Adrenal gland (tissue), 12 donors: Measurements from ENCODE around the gene JAGN1. TPM values are rescaled to one million over a fixed set of nuclear protein-coding genes. Genes with fewer than 3 reads are reported as not detected.

Source experiments
- DNase-seq, 7 donors: peaks; one replicate each; pipeline ENCODE4 v3.0.0-alpha.2; 2019 to 2020
- H3K27ac ChIP-seq, 5 donors: fragments of 200-600 bp; sonication (generic) in 4 of 5; 1 replicate in 3 of 5; 2 replicates in 2 of 5; pipeline versions ENCODE4 v1.5.1 to v1.8.0; 2016 to 2020; ENCODE audit warnings: mild to moderate bottlenecking in 1 of 5
- H3K27me3 ChIP-seq: fragments of 200-600 bp; 2 replicates; pipeline ENCODE4 v1.8.0; 2021
- H3K36me3 ChIP-seq, 2 donors: fragments of 200-600 bp; replicated peaks in 1 of 2; 1 replicate in 1 of 2; 2 replicates in 1 of 2; pipeline versions ENCODE4 v1.5.1 to v1.8.0; 2018 to 2022
- H3K4me1 ChIP-seq, 2 donors: fragments of 200-600 bp; replicated peaks in 1 of 2; 1 replicate in 1 of 2; 2 replicates in 1 of 2; pipeline versions ENCODE4 v1.5.1 to v1.8.0; 2018 to 2021
- H3K4me3 ChIP-seq, 4 donors: fragments of 200-600 bp; sonication (generic) in 3 of 4; one replicate each; pipeline ENCODE4 v1.5.1; 2016 to 2018
- H3K9me3 ChIP-seq, 3 donors: fragments of 200-600 bp; sonication (generic) in 1 of 3; replicated peaks in 1 of 3; 1 replicate in 2 of 3; 2 replicates in 1 of 3; pipeline versions ENCODE4 v1.5.1 to v1.8.0; 2016 to 2021
- CTCF ChIP-seq, 6 experiments: fragments of 450-650 bp in 4 of 6; fragments of 200-600 bp in 2 of 6; sonication (generic) in 1 of 6; IDR thresholded peaks; 1 replicate in 5 of 6; 2 replicates in 1 of 6; pipeline versions ENCODE4 v1.5.1 to v1.8.0; 2016 to 2021; ENCODE audit warnings: antibody characterized with exemption in 6 of 6, mild to moderate bottlenecking in 2 of 6, moderate library complexity in 1 of 6
- POLR2A ChIP-seq, 2 donors: fragments of 450-650 bp; IDR thresholded peaks; one replicate each; pipeline ENCODE4 v1.6.1; 2017; ENCODE audit warnings: antibody characterized with exemption in 2 of 2, mild to moderate bottlenecking in 2 of 2, moderate library complexity in 1 of 2
- WGBS, 4 donors: extraction: QIAGEN DNeasy Blood & Tissue Kit in 2 of 4; methylation state at CpG; one replicate each; pipeline versions ENCODE4 v1.1.5 to v1.1.7; 2013 to 2017; 5-methylcytosine and 5-hydroxymethylcytosine counted together
- intact Hi-C, 2 donors: fragments of 100-400 bp; cut with DNase I; formaldehyde crosslinking; loops; one replicate each; pipeline versions ENCODE4 v1.14.1 to v1.15.0; 2022 to 2023
- polyA plus RNA-seq, 3 donors: library from polyadenylated mRNA; stranded (reverse); fragments of 200-250 nt in 2 of 3; fragments of 350-450 nt in 1 of 3; fragmentation: Illumina TruSeq in 1 of 3; extraction: RNeasy Lipid Tissue Mini Kit (QIAGEN cat#74804) in 1 of 3; gene quantifications; one replicate each; pipeline ENCODE4 v1.2.3, GENCODE V29; 2013 to 2014
- total RNA-seq, 9 donors: library from RNA; depleted of rRNA in 4 of 9; stranded (reverse); fragments of >200 nt in 4 of 9; fragments of 120-200 nt in 1 of 9; fragmentation: NEBNext Ultra II Directional in 1 of 9; extraction: Animal tissue kit (Norgen Biotek cat#: 25700) in 1 of 9; gene quantifications; one replicate each; pipeline versions ENCODE4 v1.1.0 to v1.2.4, GENCODE V29; 2013 to 2023
- donor health status: healthy with polysubstance abuse.
- donor health status: Bipolar disorder and iron deficiency.
- donor health status: DM: yes; HTN: yes; CAD: no.
- donor health status: DM: no; HTN: no; CAD: no.
- donor health status: DM: no; HTN: no; CAD: no.
- donor health status: DM: yes; HTN: yes; CAD: no.

The JAGN1 gene
- total and polyA plus RNA-seq, 12 donors = 31.4 to 116 (median 60.7) TPM

- H3K4me1 ChIP-seq = peaks cover 21 to 24% of the 10 kb centered on the region in 2 donors
Measured at GRCh38 chr3:9933561-9934234, 43.3 kb downstream of the JAGN1 start, which contains the start of gene CRELD1. TSS of gene CRELD1 (plus strand) at chr3:9933834. CDS start at chr3:9934439, 605 bp downstream.

GRCh38 chr3:9934235-9934621 lies 43.8 kb downstream of the JAGN1 start:
- WGBS, 4 donors = 8 to 23% (median 17%) methylated on average over 8 to 11 of the region's 11 CpGs
- peak in 3 of 7 donors; percentile 39 to 51 (median 46) for DNase-seq
- intact Hi-C loops = no loop called here
- H3K4me1 ChIP-seq = peaks cover 21 to 24% of the 10 kb centered on the region in 2 donors
- H3K9me3 ChIP-seq = no peaks in the 10 kb centered on the region
- no peaks in the 10 kb centered on the region for H3K27me3 ChIP-seq
- peak overlapping the region; percentile 11 to 98 (median 62) for H3K4me3 ChIP-seq
- peak overlapping the region; percentile 89 to 97 (median 92) for H3K27ac ChIP-seq
- H3K36me3 ChIP-seq = peaks cover 0 to 32% of the 10 kb centered on the region in 2 donors
- TF ChIP-seq CTCF (IDR thresholded peaks at IDR 0.05) = peak in 4 of 6 experiments; percentile 16 to 37 (median 29)
- TF ChIP-seq POLR2A (IDR thresholded peaks at IDR 0.05) = no peak

More at GRCh38 chr3:9933561-9934234, 43.3 kb downstream of the JAGN1 start, which contains the start of gene CRELD1:
- Histone ChIP-seq H3K27ac (peak within 1 kb of the TSS; percentile 89 to 97 (median 92)), H3K36me3 (peaks cover 0 to 35% of the 10 kb centered on the region in 2 donors), H3K9me3 (no peaks in the 10 kb centered on the region), H3K27me3 (no peaks in the 10 kb centered on the region), H3K4me3 (peak within 1 kb of the TSS; percentile 11 to 98 (median 62))
- intact Hi-C loops = no loop called here
- peak; percentile 95 to 98 (median 97) for DNase-seq
- TF ChIP-seq CTCF (IDR thresholded peaks at IDR 0.05) (no peak), POLR2A (IDR thresholded peaks at IDR 0.05) (peak; percentile 84 to 89)
- 0 to 1% (median 0%) methylated on average over 19 to 50 of the region's 50 CpGs for WGBS, 4 donors

- no peak for DNase-seq
- Histone ChIP-seq H3K27ac (peak overlapping the region in 1 of 5 donors; percentile 94), H3K4me3 (peak overlapping the region in 1 of 4 donors; percentile 59), H3K27me3 (no peaks in the 10 kb centered on the region), H3K36me3 (peaks cover 0 to 25% of the 10 kb centered on the region in 2 donors), H3K9me3 (no peaks in the 10 kb centered on the region), H3K4me1 (peaks cover 21 to 24% of the 10 kb centered on the region in 2 donors)
- intact Hi-C loops = no loop called here
- TF ChIP-seq POLR2A (IDR thresholded peaks at IDR 0.05) = no peak
- TF ChIP-seq CTCF (IDR thresholded peaks at IDR 0.05) = no peak
- 40 to 64% (median 52%) methylated on average over 4 of the region's 4 CpGs for WGBS, 4 donors
Measured at GRCh38 chr3:9934993-9935392, 44.6 kb downstream of the JAGN1 start.

GRCh38 chr3:9935966-9936510 lies 45.6 kb downstream of the JAGN1 start:
- WGBS, 4 donors = 81 to 86% (median 83%) methylated on average over 5 of the region's 5 CpGs
- TF ChIP-seq CTCF (IDR thresholded peaks at IDR 0.05) (no peak), POLR2A (IDR thresholded peaks at IDR 0.05) (no peak)
- intact Hi-C loops = no loop called here

More at GRCh38 chr3:9935966-9936510, 45.6 kb downstream of the JAGN1 start:
- Histone ChIP-seq H3K9me3 (no peaks in the 10 kb centered on the region), H3K36me3 (peaks cover 0 to 20% of the 10 kb centered on the region in 2 donors), H3K27ac (no peak overlapping the region), H3K27me3 (no peaks in the 10 kb centered on the region), H3K4me3 (no peak overlapping the region), H3K4me1 (peaks cover 21 to 24% of the 10 kb centered on the region in 2 donors)
- DNase-seq = no peak
